Muscle layer of colon (tissue), 2 donors: ENCODE data around the gene TMEM40.

Source experiments
- H3K27ac ChIP-seq: one replicate; pipeline ENCODE4 v1.7.0; 2013; ENCODE audit warnings: low read depth, mild to moderate bottlenecking, low read length, moderate library complexity
- H3K27me3 ChIP-seq, 2 donors: one replicate each; pipeline ENCODE4 v1.7.0; 2013; ENCODE audit warnings: low read length in 2 of 2, mild to moderate bottlenecking in 2 of 2; ENCODE audit not compliant: insufficient read depth in 2 of 2, control insufficient read depth in 1 of 2
- H3K36me3 ChIP-seq: one replicate; pipeline ENCODE4 v1.7.0; 2013; ENCODE audit warnings: mild to moderate bottlenecking, low read length; ENCODE audit not compliant: insufficient read depth
- H3K4me1 ChIP-seq: one replicate; pipeline ENCODE4 v1.7.0; 2013; ENCODE audit warnings: mild to moderate bottlenecking, low read length; ENCODE audit not compliant: insufficient read depth
- H3K4me3 ChIP-seq, 2 donors: one replicate each; pipeline ENCODE4 v1.7.0; 2013; ENCODE audit warnings: low read length in 2 of 2, low read depth in 1 of 2, mild to moderate bottlenecking in 1 of 2, moderate library complexity in 1 of 2
- H3K9ac ChIP-seq: one replicate; pipeline ENCODE4 v1.7.0; 2013; ENCODE audit warnings: low read length
- H3K9me3 ChIP-seq: one replicate; pipeline ENCODE4 v1.7.0; 2013; ENCODE audit warnings: mild to moderate bottlenecking, low read length
- donor health status: abdominal sarcoma.
- donor health status: Adenocarcinoma of cecum.

The TMEM40 gene

GRCh38 chr3:12758025-12758781 is 856 bp downstream of the TMEM40 start:
- H3K4me1 ChIP-seq, result peaks cover 9% of the 10 kb centered on the region
- H3K9ac ChIP-seq, result peak overlapping the region; percentile 61
- H3K4me3 ChIP-seq, result no peak overlapping the region
- H3K27me3 ChIP-seq, result no peaks in the 10 kb centered on the region
- peak overlapping the region; percentile 32 for H3K27ac ChIP-seq
- H3K9me3 ChIP-seq, result no peaks in the 10 kb centered on the region
- no peaks in the 10 kb centered on the region for H3K36me3 ChIP-seq

- Histone ChIP-seq H3K36me3 (no peaks in the 10 kb centered on the region), H3K27ac (no peak overlapping the region), H3K27me3 (no peaks in the 10 kb centered on the region), H3K9ac (no peak overlapping the region), H3K4me1 (peaks cover 9% of the 10 kb centered on the region), H3K9me3 (no peaks in the 10 kb centered on the region), H3K4me3 (no peak overlapping the region)
These were observed 2.4 kb downstream of the TMEM40 start for GRCh38 chr3:12756635-12757034.

- no peak overlapping the region for H3K4me3 ChIP-seq
- no peak overlapping the region for H3K27ac ChIP-seq
- no peak overlapping the region for H3K9ac ChIP-seq
- no peaks in the 10 kb centered on the region for H3K9me3 ChIP-seq
- no peaks in the 10 kb centered on the region for H3K27me3 ChIP-seq
- H3K36me3 ChIP-seq, result no peaks in the 10 kb centered on the region
- peaks cover 9% of the 10 kb centered on the region for H3K4me1 ChIP-seq
These were observed 2.9 kb downstream of the TMEM40 start for GRCh38 chr3:12756175-12756574.

GRCh38 chr3:12755754-12756153 is 3.3 kb downstream of the TMEM40 start:
- no peak overlapping the region for H3K9ac ChIP-seq
- H3K4me3 ChIP-seq, result no peak overlapping the region
- no peaks in the 10 kb centered on the region for H3K36me3 ChIP-seq
- peaks cover 12% of the 10 kb centered on the region for H3K4me1 ChIP-seq
- no peak overlapping the region for H3K27ac ChIP-seq
- H3K9me3 ChIP-seq, result no peaks in the 10 kb centered on the region
- no peaks in the 10 kb centered on the region for H3K27me3 ChIP-seq

GRCh38 chr3:12754313-12754712 is 4.7 kb downstream of the TMEM40 start:
- Histone ChIP-seq H3K27me3 (no peaks in the 10 kb centered on the region), H3K9me3 (no peaks in the 10 kb centered on the region), H3K9ac (no peak overlapping the region), H3K36me3 (no peaks in the 10 kb centered on the region), H3K27ac (no peak overlapping the region), H3K4me1 (peaks cover 22% of the 10 kb centered on the region), H3K4me3 (no peak overlapping the region)

- H3K4me3 ChIP-seq, result no peak overlapping the region
- no peak overlapping the region for H3K27ac ChIP-seq
- no peaks in the 10 kb centered on the region for H3K27me3 ChIP-seq
- no peak overlapping the region for H3K9ac ChIP-seq
- no peaks in the 10 kb centered on the region for H3K9me3 ChIP-seq
- H3K4me1 ChIP-seq, result peaks cover 19% of the 10 kb centered on the region
- H3K36me3 ChIP-seq, result no peaks in the 10 kb centered on the region
These were observed 5.6 kb downstream of the TMEM40 start for GRCh38 chr3:12753275-12754028.

GRCh38 chr3:12752809-12753208 is 6.2 kb downstream of the TMEM40 start:
- Histone ChIP-seq H3K27me3 (no peaks in the 10 kb centered on the region), H3K36me3 (no peaks in the 10 kb centered on the region), H3K9ac (no peak overlapping the region), H3K27ac (no peak overlapping the region), H3K4me1 (peaks cover 13% of the 10 kb centered on the region), H3K4me3 (no peak overlapping the region), H3K9me3 (no peaks in the 10 kb centered on the region)

- Histone ChIP-seq H3K9me3 (no peaks in the 10 kb centered on the region), H3K36me3 (no peaks in the 10 kb centered on the region), H3K4me3 (no peak overlapping the region), H3K27me3 (no peaks in the 10 kb centered on the region), H3K9ac (no peak overlapping the region), H3K4me1 (peaks cover 13% of the 10 kb centered on the region), H3K27ac (no peak overlapping the region)
These were observed 7.0 kb downstream of the TMEM40 start for GRCh38 chr3:12752102-12752501.

- no peak overlapping the region for H3K9ac ChIP-seq
- peaks cover 13% of the 10 kb centered on the region for H3K4me1 ChIP-seq
- no peak overlapping the region for H3K27ac ChIP-seq
- H3K9me3 ChIP-seq, result no peaks in the 10 kb centered on the region
- no peak overlapping the region for H3K4me3 ChIP-seq
- no peaks in the 10 kb centered on the region for H3K36me3 ChIP-seq
- H3K27me3 ChIP-seq, result no peaks in the 10 kb centered on the region
These were observed 7.5 kb downstream of the TMEM40 start for GRCh38 chr3:12751571-12751970.

GRCh38 chr3:12750658-12751071 is 8.4 kb downstream of the TMEM40 start:
- Histone ChIP-seq H3K27ac (no peak overlapping the region), H3K4me1 (peaks cover 13% of the 10 kb centered on the region), H3K4me3 (no peak overlapping the region), H3K9ac (no peak overlapping the region), H3K27me3 (no peaks in the 10 kb centered on the region), H3K36me3 (no peaks in the 10 kb centered on the region), H3K9me3 (no peaks in the 10 kb centered on the region)

- no peaks in the 10 kb centered on the region for H3K27me3 ChIP-seq
- no peak overlapping the region for H3K27ac ChIP-seq
- no peaks in the 10 kb centered on the region for H3K36me3 ChIP-seq
- no peak overlapping the region for H3K4me3 ChIP-seq
- peaks cover 13% of the 10 kb centered on the region for H3K4me1 ChIP-seq
- no peak overlapping the region for H3K9ac ChIP-seq
- no peaks in the 10 kb centered on the region for H3K9me3 ChIP-seq
These were observed 8.8 kb downstream of the TMEM40 start for GRCh38 chr3:12750223-12750622.
